Trophoblast cell (in vitro differentiated cells and primary cell): ENCODE results near the gene BRIX1.

Experiments
- DNase-seq, 2 donors: peaks; one replicate each; pipeline ENCODE4 v3.0.0-alpha.2; 2016
- H2AFZ ChIP-seq: 2 replicates; pipeline ENCODE4 v1.6.1; 2013; ENCODE audit warnings: low read length, moderate library complexity, mild to moderate bottlenecking; ENCODE audit not compliant: insufficient read depth, poor library complexity
- H2AK5ac ChIP-seq: 2 replicates; pipeline ENCODE4 v1.6.1; 2013; ENCODE audit warnings: mild to moderate bottlenecking, low read length
- H2BK120ac ChIP-seq: 2 replicates; pipeline ENCODE4 v1.6.1; 2013; ENCODE audit warnings: low read length, mild to moderate bottlenecking, moderate library complexity; ENCODE audit not compliant: insufficient read depth, poor library complexity
- H2BK12ac ChIP-seq: 2 replicates; pipeline ENCODE4 v1.6.1; 2013; ENCODE audit warnings: mild to moderate bottlenecking, low read length, moderate library complexity
- H2BK5ac ChIP-seq: 2 replicates; pipeline ENCODE4 v1.6.1; 2013; ENCODE audit warnings: low read length, low read depth, moderate library complexity, mild to moderate bottlenecking; ENCODE audit not compliant: poor library complexity
- H3K14ac ChIP-seq: 2 replicates; pipeline ENCODE4 v1.6.1; 2013; ENCODE audit warnings: mild to moderate bottlenecking, low read length
- H3K18ac ChIP-seq: 2 replicates; pipeline ENCODE4 v1.6.1; 2013; ENCODE audit warnings: mild to moderate bottlenecking, low read length
- H3K23ac ChIP-seq: 2 replicates; pipeline ENCODE4 v1.6.1; 2013; ENCODE audit warnings: low read length
- H3K27ac ChIP-seq: 2 replicates; pipeline ENCODE4 v1.5.1; 2013; ENCODE audit warnings: low read depth, mild to moderate bottlenecking, inconsistent platforms, low read length, moderate library complexity
- H3K27me3 ChIP-seq: 2 replicates; pipeline ENCODE4 v1.6.1; 2013; ENCODE audit warnings: inconsistent platforms, mild to moderate bottlenecking, low read length, moderate library complexity; ENCODE audit not compliant: insufficient read depth
- H3K36me3 ChIP-seq, 2 experiments: 1 replicate in 1 of 2; 2 replicates in 1 of 2; pipeline ENCODE4 v1.6.1; 2013; ENCODE audit warnings: low read length in 2 of 2, mild to moderate bottlenecking in 2 of 2, moderate library complexity in 1 of 2; ENCODE audit not compliant: insufficient read depth in 2 of 2, control insufficient read depth in 1 of 2
- H3K4ac ChIP-seq: 2 replicates; pipeline ENCODE4 v1.6.1; 2013; ENCODE audit warnings: low read depth, mild to moderate bottlenecking, low read length, moderate library complexity
- H3K4me1 ChIP-seq, 2 experiments: 1 replicate in 1 of 2; 2 replicates in 1 of 2; pipeline ENCODE4 v1.6.1; 2013; ENCODE audit warnings: low read length in 2 of 2, mild to moderate bottlenecking in 2 of 2, moderate library complexity in 1 of 2; ENCODE audit not compliant: insufficient read depth in 2 of 2, control insufficient read depth in 1 of 2
- H3K4me2 ChIP-seq: 2 replicates; pipeline ENCODE4 v1.6.1; 2013; ENCODE audit warnings: inconsistent platforms, mild to moderate bottlenecking, low read length, moderate library complexity
- H3K4me3 ChIP-seq: 2 replicates; pipeline ENCODE4 v1.5.1; 2013; ENCODE audit warnings: mild to moderate bottlenecking, low read depth, low read length, inconsistent platforms
- H3K79me1 ChIP-seq: one replicate; pipeline ENCODE4 v1.6.1; 2013; ENCODE audit warnings: low read length
- H3K79me2 ChIP-seq: 2 replicates; pipeline ENCODE4 v1.6.1; 2013; ENCODE audit warnings: low read length, mild to moderate bottlenecking; ENCODE audit not compliant: control insufficient read depth, insufficient read depth, poor library complexity
- H3K9ac ChIP-seq: 2 replicates; pipeline ENCODE4 v1.6.1; 2013; ENCODE audit warnings: mild to moderate bottlenecking, low read length
- H3K9me3 ChIP-seq: 2 replicates; pipeline ENCODE4 v1.6.1; 2013; ENCODE audit warnings: low read depth, mild to moderate bottlenecking, control low read depth, inconsistent platforms, low read length; ENCODE audit not compliant: insufficient read depth
- H4K12ac ChIP-seq: 2 replicates; pipeline ENCODE4 v1.6.1; 2013; ENCODE audit warnings: low read depth, mild to moderate bottlenecking, low read length, moderate library complexity
- H4K8ac ChIP-seq: 2 replicates; pipeline ENCODE4 v1.6.1; 2013; ENCODE audit warnings: low read depth, mild to moderate bottlenecking, low read length, moderate library complexity
- H4K91ac ChIP-seq: one replicate; pipeline ENCODE4 v1.6.1; 2013; ENCODE audit warnings: low read depth, mild to moderate bottlenecking, low read length, moderate library complexity
- WGBS: extraction: QIAGEN DNeasy Blood & Tissue Kit; methylation state at CpG from one replicate; pipeline ENCODE4 v1.1.7; 2013; ENCODE audit warnings: missing lambda C conversion rate; ENCODE audit not compliant: insufficient read length, insufficient coverage; ENCODE audit errors: extremely low coverage; 5-methylcytosine and 5-hydroxymethylcytosine counted together

Gene BRIX1

DNA sequence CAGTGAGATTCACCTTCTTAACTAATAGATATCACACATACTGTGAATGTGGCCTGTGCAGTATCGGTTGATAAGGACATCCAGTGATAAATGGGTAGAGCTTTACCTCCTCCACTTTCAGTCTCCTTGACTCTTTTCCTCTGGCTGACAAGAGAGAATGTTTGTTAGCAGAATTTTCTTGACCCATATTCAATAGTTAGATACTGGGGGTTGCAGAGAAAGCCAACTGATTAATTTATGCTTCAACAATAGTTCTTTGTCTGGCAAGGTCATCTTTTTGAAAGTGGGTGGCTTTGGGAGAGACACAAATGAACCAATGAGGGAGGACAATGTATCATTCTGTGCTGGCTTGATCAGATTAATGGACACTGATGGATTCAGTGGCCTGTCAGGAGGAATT is 46.3 kb upstream of the BRIX1 start:
- no CpG with 5 or more reads among the region's 1 CpG for WGBS
- H4K12ac ChIP-seq: no peak overlapping the region
- H3K36me3 ChIP-seq: no peaks in the 10 kb centered on the region
- no peak overlapping the region for H2BK12ac ChIP-seq
- H3K4ac ChIP-seq: no peak overlapping the region
- peaks cover 5% of the 10 kb centered on the region for H3K79me1 ChIP-seq
- H4K91ac ChIP-seq: no peak overlapping the region
- H2BK5ac ChIP-seq: no peak overlapping the region
- no peak overlapping the region for H4K8ac ChIP-seq
- no peaks in the 10 kb centered on the region for H3K27me3 ChIP-seq
- H3K4me3 ChIP-seq: no peak overlapping the region
- H3K18ac ChIP-seq: no peak overlapping the region
- no peak for DNase-seq
- H3K4me1 ChIP-seq: peaks cover 5% of the 10 kb centered on the region in 2 experiments
- no peak overlapping the region for H3K27ac ChIP-seq
- no peak overlapping the region for H3K23ac ChIP-seq
- H3K9ac ChIP-seq: no peak overlapping the region
- no peaks in the 10 kb centered on the region for H3K79me2 ChIP-seq
- H3K9me3 ChIP-seq: no peaks in the 10 kb centered on the region
- H2AK5ac ChIP-seq: no peak overlapping the region
- no peak overlapping the region for H3K4me2 ChIP-seq
- no peak overlapping the region for H2BK120ac ChIP-seq
- H2AFZ ChIP-seq: no peak overlapping the region
- no peak overlapping the region for H3K14ac ChIP-seq

DNA sequence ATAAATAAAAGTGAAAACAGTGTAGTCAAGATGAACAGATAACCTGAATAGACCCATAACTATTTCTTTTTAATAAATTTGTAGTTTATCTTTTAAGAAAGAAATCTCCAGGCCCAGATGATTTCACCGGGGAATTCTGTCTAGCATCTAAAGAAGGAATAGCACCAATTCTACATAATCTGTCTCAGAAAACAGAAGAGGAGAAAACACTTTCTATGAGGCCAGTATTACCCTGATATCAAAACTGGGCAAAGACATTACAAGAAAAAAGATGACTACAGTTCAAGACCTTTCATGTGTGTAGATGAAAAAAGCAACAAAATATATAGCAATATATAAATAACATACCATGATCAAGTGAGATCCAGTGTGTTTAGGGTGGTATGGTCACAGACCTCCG is 45.1 kb upstream of the BRIX1 start:
- Histone ChIP-seq H3K79me1 (peaks cover 5% of the 10 kb centered on the region), H3K23ac (no peak overlapping the region), H4K91ac (no peak overlapping the region), H4K8ac (no peak overlapping the region), H3K27ac (no peak overlapping the region), H3K79me2 (no peaks in the 10 kb centered on the region), H2BK5ac (no peak overlapping the region), H2AK5ac (no peak overlapping the region), H3K4me2 (no peak overlapping the region), H2BK12ac (no peak overlapping the region), H3K4me1 (peaks cover 5% of the 10 kb centered on the region in 2 experiments), H4K12ac (no peak overlapping the region), H3K4me3 (no peak overlapping the region), H3K27me3 (no peaks in the 10 kb centered on the region), H2AFZ (no peak overlapping the region), H3K9ac (no peak overlapping the region), H3K14ac (no peak overlapping the region), H3K18ac (no peak overlapping the region), H2BK120ac (no peak overlapping the region), H3K36me3 (no peaks in the 10 kb centered on the region), H3K9me3 (no peaks in the 10 kb centered on the region), H3K4ac (no peak overlapping the region)
- WGBS: no CpG with 5 or more reads among the region's 2 CpGs
- DNase-seq: no peak

- no peak overlapping the region for H3K4ac ChIP-seq
- no peak overlapping the region for H3K4me3 ChIP-seq
- no peak overlapping the region for H4K91ac ChIP-seq
- H3K79me2 ChIP-seq: no peaks in the 10 kb centered on the region
- no peak overlapping the region for H3K14ac ChIP-seq
- H3K27ac ChIP-seq: no peak overlapping the region
- no peaks in the 10 kb centered on the region for H3K4me1 ChIP-seq
- H3K36me3 ChIP-seq: no peaks in the 10 kb centered on the region
- no peak overlapping the region for H2BK12ac ChIP-seq
- no peak overlapping the region for H3K18ac ChIP-seq
- no peak overlapping the region for H2AFZ ChIP-seq
- no peak for DNase-seq
- H3K9me3 ChIP-seq: no peaks in the 10 kb centered on the region
- H4K12ac ChIP-seq: no peak overlapping the region
- no peak overlapping the region for H4K8ac ChIP-seq
- no peak overlapping the region for H3K9ac ChIP-seq
- H3K4me2 ChIP-seq: no peak overlapping the region
- H2BK120ac ChIP-seq: no peak overlapping the region
- no peak overlapping the region for H2BK5ac ChIP-seq
- no peaks in the 10 kb centered on the region for H3K27me3 ChIP-seq
- H3K23ac ChIP-seq: no peak overlapping the region
- no peaks in the 10 kb centered on the region for H3K79me1 ChIP-seq
- no peak overlapping the region for H2AK5ac ChIP-seq
Measured at GRCh38 chr5:34876275-34876674, 39.2 kb upstream of the BRIX1 start.

GRCh38 chr5:34881246-34881645 is 34.3 kb upstream of the BRIX1 start:
- Histone ChIP-seq H3K23ac (no peak overlapping the region), H2BK12ac (no peak overlapping the region), H3K36me3 (no peaks in the 10 kb centered on the region), H2BK5ac (no peak overlapping the region), H2AK5ac (no peak overlapping the region), H3K4ac (no peak overlapping the region), H4K8ac (no peak overlapping the region), H2BK120ac (no peak overlapping the region), H3K14ac (no peak overlapping the region), H4K12ac (no peak overlapping the region), H3K4me1 (no peaks in the 10 kb centered on the region), H3K79me1 (no peaks in the 10 kb centered on the region), H3K79me2 (no peaks in the 10 kb centered on the region), H3K18ac (no peak overlapping the region), H2AFZ (no peak overlapping the region), H4K91ac (no peak overlapping the region), H3K9me3 (no peaks in the 10 kb centered on the region), H3K27me3 (no peaks in the 10 kb centered on the region), H3K4me3 (no peak overlapping the region), H3K4me2 (no peak overlapping the region), H3K27ac (no peak overlapping the region), H3K9ac (no peak overlapping the region)
- no peak for DNase-seq
